Measurements from ENCODE around the gene TSHR.

Gene TSHR

DNA sequence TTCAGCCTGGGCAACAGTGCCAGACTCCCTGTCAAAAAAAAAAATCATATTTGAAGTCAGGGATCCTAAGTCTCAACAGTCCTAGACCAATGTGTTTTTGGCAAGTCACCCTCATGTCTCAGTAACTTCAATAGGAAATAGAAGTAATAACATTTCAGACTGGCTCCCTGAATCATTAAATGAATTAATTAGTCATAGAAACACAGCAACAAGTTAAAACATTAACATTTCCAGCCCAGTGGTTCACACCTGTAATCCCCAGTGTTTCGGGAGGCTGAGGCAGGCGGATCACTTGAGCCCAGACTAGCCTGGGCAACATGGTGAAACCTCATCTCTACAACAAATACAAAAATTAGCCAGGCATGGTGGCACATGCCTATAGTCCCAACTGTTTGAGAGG, 140.1 kb downstream of the TSHR start:
- Histone ChIP-seq H3K4me3 (ENCODE audit: low read length) (no peak overlapping the region), H3F3A (ENCODE audit: control insufficient read depth, insufficient read depth) (no peaks in the 10 kb centered on the region), H3K9me3 (ENCODE audit: control insufficient read depth, insufficient read depth, low read length) (no peaks in the 10 kb centered on the region), H3K27ac (ENCODE audit: low read depth, low read length) (no peak overlapping the region), H3K9me2 (replicated peaks; ENCODE audit: control insufficient read depth, low read length) (no peaks in the 10 kb centered on the region), H3K79me2 (ENCODE audit: control insufficient read depth, low read length) (no peaks in the 10 kb centered on the region), H3K4me2 (ENCODE audit: low read length) (no peak overlapping the region), H3K36me3 (ENCODE audit: control insufficient read depth, low read length) (no peaks in the 10 kb centered on the region), H3K4me1 (ENCODE audit: control insufficient read depth, low read length) (no peaks in the 10 kb centered on the region), H4K20me1 (ENCODE audit: control insufficient read depth, insufficient read depth, low read depth, low read length) (no peaks in the 10 kb centered on the region), H3K27me3 (ENCODE audit: control insufficient read depth, low read length) (no peaks in the 10 kb centered on the region)
- no peak for TF ChIP-seq EZH2phosphoT487 (IDR thresholded peaks at IDR 0.05; ENCODE audit: borderline replicate concordance, low read length)
- TF ChIP-seq, protein P1, sequence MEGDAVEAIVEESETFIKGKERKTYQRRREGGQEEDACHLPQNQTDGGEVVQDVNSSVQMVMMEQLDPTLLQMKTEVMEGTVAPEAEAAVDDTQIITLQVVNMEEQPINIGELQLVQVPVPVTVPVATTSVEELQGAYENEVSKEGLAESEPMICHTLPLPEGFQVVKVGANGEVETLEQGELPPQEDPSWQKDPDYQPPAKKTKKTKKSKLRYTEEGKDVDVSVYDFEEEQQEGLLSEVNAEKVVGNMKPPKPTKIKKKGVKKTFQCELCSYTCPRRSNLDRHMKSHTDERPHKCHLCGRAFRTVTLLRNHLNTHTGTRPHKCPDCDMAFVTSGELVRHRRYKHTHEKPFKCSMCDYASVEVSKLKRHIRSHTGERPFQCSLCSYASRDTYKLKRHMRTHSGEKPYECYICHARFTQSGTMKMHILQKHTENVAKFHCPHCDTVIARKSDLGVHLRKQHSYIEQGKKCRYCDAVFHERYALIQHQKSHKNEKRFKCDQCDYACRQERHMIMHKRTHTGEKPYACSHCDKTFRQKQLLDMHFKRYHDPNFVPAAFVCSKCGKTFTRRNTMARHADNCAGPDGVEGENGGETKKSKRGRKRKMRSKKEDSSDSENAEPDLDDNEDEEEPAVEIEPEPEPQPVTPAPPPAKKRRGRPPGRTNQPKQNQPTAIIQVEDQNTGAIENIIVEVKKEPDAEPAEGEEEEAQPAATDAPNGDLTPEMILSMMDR (IDR thresholded peaks at IDR 0.05; ENCODE audit: low read depth, low read length, poor library complexity, severe bottlenecking), result no peak

GRCh38 chr14:81096656-81097055, 141.2 kb downstream of the TSHR start:
- no peaks in the 10 kb centered on the region for H4K20me1 ChIP-seq (ENCODE audit: control insufficient read depth, insufficient read depth, low read depth, low read length)
- H3K4me1 ChIP-seq (ENCODE audit: control insufficient read depth, low read length), result no peaks in the 10 kb centered on the region
- no peaks in the 10 kb centered on the region for H3K27me3 ChIP-seq (ENCODE audit: control insufficient read depth, low read length)
- H3K4me3 ChIP-seq (ENCODE audit: low read length), result no peak overlapping the region
- no peak overlapping the region for H3K4me2 ChIP-seq (ENCODE audit: low read length)
- H3K9me3 ChIP-seq (ENCODE audit: control insufficient read depth, insufficient read depth, low read length), result no peaks in the 10 kb centered on the region
- no peaks in the 10 kb centered on the region for H3F3A ChIP-seq (ENCODE audit: control insufficient read depth, insufficient read depth)
- TF ChIP-seq EZH2phosphoT487 (IDR thresholded peaks at IDR 0.05; ENCODE audit: borderline replicate concordance, low read length), result no peak
- TF ChIP-seq, protein P1 (IDR thresholded peaks at IDR 0.05; ENCODE audit: low read depth, low read length, poor library complexity, severe bottlenecking), result no peak
- no peak overlapping the region for H3K27ac ChIP-seq (ENCODE audit: low read depth, low read length)
- no peaks in the 10 kb centered on the region for H3K36me3 ChIP-seq (ENCODE audit: control insufficient read depth, low read length)
- H3K79me2 ChIP-seq (ENCODE audit: control insufficient read depth, low read length), result no peaks in the 10 kb centered on the region
- no peaks in the 10 kb centered on the region for H3K9me2 ChIP-seq (replicated peaks; ENCODE audit: control insufficient read depth, low read length)

DNA sequence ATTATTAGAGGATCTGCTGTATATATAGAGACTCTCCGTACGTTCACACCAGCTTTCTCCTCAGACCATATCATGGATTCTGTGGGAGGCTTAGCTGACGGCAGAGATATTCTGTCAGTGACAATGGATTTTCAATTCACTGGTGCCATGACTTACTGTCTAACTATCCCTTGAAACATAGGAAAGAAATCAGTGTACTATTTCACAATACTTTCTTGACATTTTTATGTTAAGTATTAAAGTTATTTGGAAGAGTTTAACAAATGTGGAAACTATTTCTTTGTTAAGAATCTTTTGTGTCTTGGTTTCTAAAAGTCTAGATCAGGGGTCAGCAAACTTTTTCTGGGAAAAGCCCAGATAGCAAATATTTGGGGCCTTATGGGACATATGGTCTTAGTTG, 146.8 kb downstream of the TSHR start:
- Histone ChIP-seq H3K4me3 (ENCODE audit: low read length) (no peak overlapping the region), H3K4me2 (ENCODE audit: low read length) (no peak overlapping the region), H3K27ac (ENCODE audit: low read depth, low read length) (no peak overlapping the region), H4K20me1 (ENCODE audit: control insufficient read depth, insufficient read depth, low read depth, low read length) (no peaks in the 10 kb centered on the region), H3K79me2 (ENCODE audit: control insufficient read depth, low read length) (no peaks in the 10 kb centered on the region), H3K9me3 (ENCODE audit: control insufficient read depth, insufficient read depth, low read length) (no peaks in the 10 kb centered on the region), H3K9me2 (replicated peaks; ENCODE audit: control insufficient read depth, low read length) (no peaks in the 10 kb centered on the region), H3K27me3 (ENCODE audit: control insufficient read depth, low read length) (no peaks in the 10 kb centered on the region), H3K36me3 (ENCODE audit: control insufficient read depth, low read length) (no peaks in the 10 kb centered on the region), H3F3A (ENCODE audit: control insufficient read depth, insufficient read depth) (no peaks in the 10 kb centered on the region), H3K4me1 (ENCODE audit: control insufficient read depth, low read length) (no peaks in the 10 kb centered on the region)
- TF ChIP-seq, protein P1 (IDR thresholded peaks at IDR 0.05; ENCODE audit: low read depth, low read length, poor library complexity, severe bottlenecking), result no peak
- no peak for TF ChIP-seq EZH2phosphoT487 (IDR thresholded peaks at IDR 0.05; ENCODE audit: borderline replicate concordance, low read length)

DNA sequence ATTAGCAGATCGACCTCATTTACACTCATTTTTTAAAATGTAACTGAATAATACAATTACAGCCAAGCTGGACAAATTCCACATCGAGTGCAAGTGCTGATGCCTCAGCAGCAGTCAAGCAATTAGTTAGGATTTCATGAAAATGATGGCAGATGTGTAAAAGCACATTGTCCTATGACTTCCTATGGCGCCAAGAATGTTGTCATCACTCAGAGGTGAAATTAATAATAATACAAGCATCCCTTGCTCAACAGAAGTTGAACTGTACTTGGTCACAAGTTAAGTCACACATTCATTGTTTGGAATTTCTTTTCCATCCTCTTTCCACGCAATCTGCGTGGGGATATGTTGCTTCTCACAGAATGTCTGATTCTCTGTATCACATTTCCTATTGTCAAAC, 148.0 kb downstream of the TSHR start:
- Histone ChIP-seq H3K79me2 (ENCODE audit: control insufficient read depth, low read length) (no peaks in the 10 kb centered on the region), H4K20me1 (ENCODE audit: control insufficient read depth, insufficient read depth, low read depth, low read length) (no peaks in the 10 kb centered on the region), H3K9me3 (ENCODE audit: control insufficient read depth, insufficient read depth, low read length) (no peaks in the 10 kb centered on the region), H3K27ac (ENCODE audit: low read depth, low read length) (no peak overlapping the region), H3K36me3 (ENCODE audit: control insufficient read depth, low read length) (no peaks in the 10 kb centered on the region), H3K4me3 (ENCODE audit: low read length) (no peak overlapping the region), H3K4me2 (ENCODE audit: low read length) (no peak overlapping the region), H3F3A (ENCODE audit: control insufficient read depth, insufficient read depth) (no peaks in the 10 kb centered on the region), H3K27me3 (ENCODE audit: control insufficient read depth, low read length) (no peaks in the 10 kb centered on the region), H3K4me1 (ENCODE audit: control insufficient read depth, low read length) (no peaks in the 10 kb centered on the region), H3K9me2 (replicated peaks; ENCODE audit: control insufficient read depth, low read length) (no peaks in the 10 kb centered on the region)
- TF ChIP-seq, protein P1 (IDR thresholded peaks at IDR 0.05; ENCODE audit: low read depth, low read length, poor library complexity, severe bottlenecking), result no peak
- TF ChIP-seq EZH2phosphoT487 (IDR thresholded peaks at IDR 0.05; ENCODE audit: borderline replicate concordance, low read length), result no peak

Measured in DOHH2 (cell line).